ENCODE results near the gene DAB2.

Gene DAB2

DNA sequence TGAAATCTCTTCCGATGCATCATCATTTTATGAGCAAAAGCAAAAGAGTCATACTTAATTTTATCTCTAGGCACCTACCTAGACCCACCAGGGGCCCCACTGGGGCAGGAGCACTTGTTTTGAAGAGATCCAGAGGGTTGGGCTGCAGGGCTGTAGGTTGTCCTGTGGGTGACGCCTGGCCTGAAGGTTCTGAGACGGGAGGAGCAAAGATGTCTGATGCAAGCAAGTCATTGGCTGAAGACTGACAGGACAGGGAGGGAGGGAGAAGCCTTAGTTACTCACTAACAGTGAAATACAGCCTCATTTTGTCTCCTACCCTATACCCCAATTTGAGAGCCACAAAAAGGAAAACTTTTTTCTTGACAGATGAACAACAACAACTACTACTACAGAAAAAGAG lies 43.4 kb downstream of the DAB2 start:
- CTCF ChIA-PET, result no interaction called here
- DNase-seq (ENCODE audit: extremely low spot score), result no peak
- TF ChIP-seq CTBP1 (IDR thresholded peaks at IDR 0.05; ENCODE audit: borderline replicate concordance), result no peak
- no peak for TF ChIP-seq FOXK2 (IDR thresholded peaks at IDR 0.05)
- no peak for TF ChIP-seq ARNT (IDR thresholded peaks at IDR 0.05)
- TF ChIP-seq FOXA1 (IDR thresholded peaks at IDR 0.05), result no peak
- no peak for TF ChIP-seq ZNF384 (IDR thresholded peaks at IDR 0.05)
- TF ChIP-seq, protein P1, sequence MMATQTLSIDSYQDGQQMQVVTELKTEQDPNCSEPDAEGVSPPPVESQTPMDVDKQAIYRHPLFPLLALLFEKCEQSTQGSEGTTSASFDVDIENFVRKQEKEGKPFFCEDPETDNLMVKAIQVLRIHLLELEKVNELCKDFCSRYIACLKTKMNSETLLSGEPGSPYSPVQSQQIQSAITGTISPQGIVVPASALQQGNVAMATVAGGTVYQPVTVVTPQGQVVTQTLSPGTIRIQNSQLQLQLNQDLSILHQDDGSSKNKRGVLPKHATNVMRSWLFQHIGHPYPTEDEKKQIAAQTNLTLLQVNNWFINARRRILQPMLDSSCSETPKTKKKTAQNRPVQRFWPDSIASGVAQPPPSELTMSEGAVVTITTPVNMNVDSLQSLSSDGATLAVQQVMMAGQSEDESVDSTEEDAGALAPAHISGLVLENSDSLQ (IDR thresholded peaks at IDR 0.05), result no peak
- TF ChIP-seq ELF4 (IDR thresholded peaks at IDR 0.05), result no peak
- no peak for TF ChIP-seq HDGF (IDR thresholded peaks at IDR 0.05; ENCODE audit: borderline replicate concordance)
- no peak for TF ChIP-seq SUZ12 (IDR thresholded peaks at IDR 0.05)
- TF ChIP-seq LEF1 (IDR thresholded peaks at IDR 0.05; ENCODE audit: borderline replicate concordance), result no peak
- TF ChIP-seq FOXM1 (IDR thresholded peaks at IDR 0.05; ENCODE audit: borderline replicate concordance), result no peak
- TF ChIP-seq BHLHE40 (IDR thresholded peaks at IDR 0.05; ENCODE audit: borderline replicate concordance), result no peak
- no peak for TF ChIP-seq SP1 (IDR thresholded peaks at IDR 0.05)
- TF ChIP-seq L3MBTL2 (conservative IDR thresholded peaks at IDR 0.05), result no peak
- POLR2A ChIA-PET, result no interaction called here

DNA sequence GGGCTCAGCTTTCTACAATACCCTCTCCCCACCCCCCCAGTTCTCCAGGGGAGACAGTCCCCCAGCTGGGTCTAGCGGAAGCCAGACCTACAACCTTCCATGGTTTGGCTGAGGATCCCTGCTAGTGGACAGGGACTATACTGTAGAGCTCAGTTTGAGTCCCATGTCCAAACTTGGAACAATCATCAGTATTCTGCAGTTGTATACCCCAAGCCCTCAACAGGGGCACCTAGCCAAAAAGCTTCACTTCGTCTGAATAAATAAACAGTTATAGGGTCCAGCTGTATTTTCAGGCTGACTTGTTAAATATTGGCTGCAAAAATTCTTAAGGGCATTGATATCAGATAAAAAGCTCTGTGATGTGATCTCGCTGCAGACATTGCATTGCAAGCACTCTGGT lies 45.1 kb downstream of the DAB2 start:
- ChIA-PET CTCF (interaction anchor here (0.7 to 1.8 kb wide), 2 partner anchors 20 to 168 kb away, joined by 3 to 12 read pairs; no protein-coding TSS in a partner anchor), POLR2A (interaction anchor here (1.4 kb wide), 1 partner anchor 45 kb away, joined by 3 read pairs; the partner anchor contains the start of gene DAB2)
- DNase-seq (ENCODE audit: extremely low spot score), result no peak
- TF ChIP-seq FOXA1 (IDR thresholded peaks at IDR 0.05) (no peak), FOXM1 (IDR thresholded peaks at IDR 0.05; ENCODE audit: borderline replicate concordance) (no peak), ELF4 (IDR thresholded peaks at IDR 0.05) (no peak), TARDBP (IDR thresholded peaks at IDR 0.05) (no peak)

DNA sequence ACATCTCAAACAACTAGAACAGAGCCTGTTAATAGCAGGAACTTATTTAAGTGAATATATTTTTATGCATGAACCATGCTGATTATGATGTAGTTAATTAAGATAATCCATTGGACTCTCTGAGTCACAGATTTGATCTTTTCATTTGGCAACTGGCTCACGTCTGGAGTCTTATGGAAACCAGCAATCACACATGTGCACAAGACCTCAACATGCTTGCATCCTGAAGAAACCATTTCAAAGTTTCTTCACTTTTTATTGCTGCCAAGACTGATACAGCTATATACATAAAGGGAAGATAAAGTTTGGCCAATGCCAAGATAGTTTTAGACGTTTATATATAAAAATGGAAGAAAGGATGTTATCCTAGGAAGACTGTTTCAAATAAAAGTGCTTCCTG lies 47.2 kb downstream of the DAB2 start:
- CTCF ChIA-PET, result interaction anchor here (0.7 kb wide), 1 partner anchor 170 kb away, joined by 3 read pairs; no protein-coding TSS in a partner anchor
- TF ChIP-seq FOXM1 (IDR thresholded peaks at IDR 0.05; ENCODE audit: borderline replicate concordance) (no peak), NFRKB (IDR thresholded peaks at IDR 0.05) (no peak), ZNF384 (IDR thresholded peaks at IDR 0.05) (no peak), L3MBTL2 (conservative IDR thresholded peaks at IDR 0.05) (no peak), CTBP1 (IDR thresholded peaks at IDR 0.05; ENCODE audit: borderline replicate concordance) (no peak), HDGF (IDR thresholded peaks at IDR 0.05; ENCODE audit: borderline replicate concordance) (no peak), SP1 (IDR thresholded peaks at IDR 0.05) (no peak), ELF4 (IDR thresholded peaks at IDR 0.05) (no peak), FOXA1 (IDR thresholded peaks at IDR 0.05) (no peak), ARNT (IDR thresholded peaks at IDR 0.05) (no peak), FOXK2 (IDR thresholded peaks at IDR 0.05) (no peak), BHLHE40 (IDR thresholded peaks at IDR 0.05; ENCODE audit: borderline replicate concordance) (no peak), LEF1 (IDR thresholded peaks at IDR 0.05; ENCODE audit: borderline replicate concordance) (no peak), SUZ12 (IDR thresholded peaks at IDR 0.05) (no peak)
- TF ChIP-seq, protein P1 (IDR thresholded peaks at IDR 0.05), result no peak

DNA sequence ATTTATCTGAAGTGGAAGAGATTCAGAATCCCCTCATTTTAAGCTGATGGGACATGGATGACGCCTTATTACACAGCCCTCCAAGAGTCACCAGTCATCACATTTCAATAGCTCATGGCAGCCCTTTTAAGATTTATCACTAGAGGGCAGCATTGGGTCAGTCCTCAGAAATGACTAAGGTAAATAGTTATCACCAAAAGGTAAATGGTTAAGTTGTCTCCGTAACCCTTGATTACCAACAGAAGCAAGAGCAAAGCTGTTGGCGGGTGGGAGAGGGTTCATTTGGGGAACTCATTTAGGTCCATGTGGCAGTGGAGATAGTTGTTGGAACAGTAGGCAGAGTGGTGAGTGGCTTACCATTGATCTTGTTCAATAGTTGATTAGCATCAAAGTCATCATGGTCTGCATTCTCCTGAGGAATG lies 48.5 kb downstream of the DAB2 start:
- CTCF ChIA-PET, result interaction anchor here (0.7 to 2.0 kb wide), 21 partner anchors 9 to 199 kb away, joined by 3 to 31 read pairs (median 4); partner anchors contain the start of gene DAB2
- TF ChIP-seq TARDBP (IDR thresholded peaks at IDR 0.05) (no peak), ARNT (IDR thresholded peaks at IDR 0.05) (no peak), SP1 (IDR thresholded peaks at IDR 0.05) (no peak), CTBP1 (IDR thresholded peaks at IDR 0.05; ENCODE audit: borderline replicate concordance) (no peak), SUZ12 (IDR thresholded peaks at IDR 0.05) (no peak), ELF4 (IDR thresholded peaks at IDR 0.05) (no peak), ZNF384 (IDR thresholded peaks at IDR 0.05) (no peak), FOXK2 (IDR thresholded peaks at IDR 0.05) (no peak), NFRKB (IDR thresholded peaks at IDR 0.05) (no peak), HDGF (IDR thresholded peaks at IDR 0.05; ENCODE audit: borderline replicate concordance) (no peak), L3MBTL2 (conservative IDR thresholded peaks at IDR 0.05) (no peak), BHLHE40 (IDR thresholded peaks at IDR 0.05; ENCODE audit: borderline replicate concordance) (no peak), FOXA1 (IDR thresholded peaks at IDR 0.05) (no peak), LEF1 (IDR thresholded peaks at IDR 0.05; ENCODE audit: borderline replicate concordance) (no peak), FOXM1 (IDR thresholded peaks at IDR 0.05; ENCODE audit: borderline replicate concordance) (no peak)
- TF ChIP-seq, protein P1 (IDR thresholded peaks at IDR 0.05), result no peak
- DNase-seq (ENCODE audit: extremely low spot score), result peak; percentile 59
- POLR2A ChIA-PET, result interaction anchor here (1.0 kb wide), 1 partner anchor 49 kb away, joined by 5 read pairs; the partner anchor contains the start of gene DAB2

More for the DNA sequence above, 47.2 kb downstream of the DAB2 start:
- POLR2A ChIA-PET, result no interaction called here
- no peak for DNase-seq (ENCODE audit: extremely low spot score)

DNA sequence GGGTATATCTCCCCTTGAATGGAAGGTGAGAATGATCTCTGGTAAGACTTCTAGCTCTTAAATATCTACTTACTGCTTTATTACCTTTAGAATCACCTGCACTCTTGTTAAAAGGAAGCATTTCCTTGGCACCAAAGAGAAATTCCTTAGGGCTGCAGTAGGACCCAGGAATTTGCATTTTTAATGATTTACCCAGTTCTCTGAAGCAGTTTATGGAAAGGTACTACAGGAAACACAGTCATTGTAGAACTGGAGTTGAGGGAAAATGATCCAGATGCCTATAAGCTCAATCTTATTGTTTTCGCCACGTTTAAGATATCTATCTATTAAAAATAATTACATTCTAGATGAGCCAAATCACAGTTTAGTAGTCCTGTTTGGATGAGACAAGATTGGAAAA lies 51.0 kb downstream of the DAB2 start:
- TF ChIP-seq FOXA1 (IDR thresholded peaks at IDR 0.05) (no peak), ZNF384 (IDR thresholded peaks at IDR 0.05) (no peak)
- TF ChIP-seq, protein P1 (IDR thresholded peaks at IDR 0.05), result no peak
- no peak for DNase-seq (ENCODE audit: extremely low spot score)
- CTCF ChIA-PET, result interaction anchor here (0.6 kb wide), 1 partner anchor 174 kb away, joined by 3 read pairs; no protein-coding TSS in a partner anchor
- POLR2A ChIA-PET, result no interaction called here

DNA sequence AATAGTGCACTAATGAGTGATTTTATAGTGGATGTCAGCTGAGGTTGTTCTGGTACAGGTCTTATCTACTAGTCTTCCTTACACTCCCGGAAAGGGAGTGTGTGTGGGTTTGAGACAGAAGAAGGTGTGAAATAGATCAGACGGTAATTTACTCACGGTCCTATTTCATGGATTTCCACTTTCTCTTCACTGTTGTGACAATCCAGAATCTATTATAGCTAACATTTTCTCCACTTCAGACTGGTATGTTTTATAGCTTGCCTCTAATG lies 53.5 kb downstream of the DAB2 start:
- POLR2A ChIA-PET, result no interaction called here
- TF ChIP-seq ELF4 (IDR thresholded peaks at IDR 0.05), result no peak
- TF ChIP-seq, protein P1 (IDR thresholded peaks at IDR 0.05), result no peak
- TF ChIP-seq BHLHE40 (IDR thresholded peaks at IDR 0.05; ENCODE audit: borderline replicate concordance), result no peak
- TF ChIP-seq FOXA1 (IDR thresholded peaks at IDR 0.05), result no peak
- TF ChIP-seq L3MBTL2 (conservative IDR thresholded peaks at IDR 0.05), result no peak
- no peak for TF ChIP-seq FOXK2 (IDR thresholded peaks at IDR 0.05)
- no peak for TF ChIP-seq HDGF (IDR thresholded peaks at IDR 0.05; ENCODE audit: borderline replicate concordance)
- TF ChIP-seq LEF1 (IDR thresholded peaks at IDR 0.05; ENCODE audit: borderline replicate concordance), result no peak
- TF ChIP-seq TARDBP (IDR thresholded peaks at IDR 0.05), result no peak
- no peak for TF ChIP-seq SUZ12 (IDR thresholded peaks at IDR 0.05)
- TF ChIP-seq CTBP1 (IDR thresholded peaks at IDR 0.05; ENCODE audit: borderline replicate concordance), result no peak
- TF ChIP-seq NFRKB (IDR thresholded peaks at IDR 0.05), result no peak
- no peak for TF ChIP-seq ZNF384 (IDR thresholded peaks at IDR 0.05)
- no peak for TF ChIP-seq SP1 (IDR thresholded peaks at IDR 0.05)
- TF ChIP-seq ARNT (IDR thresholded peaks at IDR 0.05), result no peak
- no peak for TF ChIP-seq FOXM1 (IDR thresholded peaks at IDR 0.05; ENCODE audit: borderline replicate concordance)
- CTCF ChIA-PET, result interaction anchor here (0.5 to 0.8 kb wide), 2 partner anchors 157 to 177 kb away, joined by 3 to 8 read pairs; no protein-coding TSS in a partner anchor
- no peak for DNase-seq (ENCODE audit: extremely low spot score)

All from HEK293T (cell line).